MG63 (cell line): ENCODE data around the gene ZSWIM9. TPM values are rescaled to one million over a fixed set of nuclear protein-coding genes. Genes with fewer than 3 reads are reported as not detected.

Experiments used
- DNase-seq: peaks from one replicate; pipeline ENCODE4 v3.0.0-alpha.2; 2020
- H3K27me3 ChIP-seq: fragments of 250-450 bp; sonication (Bioruptor Pico); 2 replicates; pipeline ENCODE4 v1.5.1; 2020; ENCODE audit warnings: mild to moderate bottlenecking, moderate library complexity
- H3K36me3 ChIP-seq: fragments of 250-450 bp; sonication (Bioruptor Pico); 2 replicates; pipeline ENCODE4 v1.5.1; 2020; ENCODE audit warnings: mild to moderate bottlenecking, moderate library complexity
- H3K4me3 ChIP-seq: fragments of 250-450 bp; sonication (Bioruptor Pico); 2 replicates; pipeline ENCODE4 v1.5.1; 2020; ENCODE audit warnings: mild to moderate bottlenecking, moderate library complexity
- H3K9me3 ChIP-seq: fragments of 250-450 bp; sonication (Bioruptor Pico); 2 replicates; pipeline ENCODE4 v1.5.1; 2020; ENCODE audit warnings: mild to moderate bottlenecking, moderate library complexity
- total RNA-seq: library from RNA; depleted of rRNA; stranded (reverse); fragments of >200 nt; shearing (Covaris generic); gene quantifications from 2 replicates; pipeline ENCODE4 v1.2.3, GENCODE V29; 2014; ENCODE audit warnings: low replicate concordance; rRNA removed

ZSWIM9 gene
- 0.86 and 1.5 TPM in 2 replicates for total RNA-seq

DNA sequence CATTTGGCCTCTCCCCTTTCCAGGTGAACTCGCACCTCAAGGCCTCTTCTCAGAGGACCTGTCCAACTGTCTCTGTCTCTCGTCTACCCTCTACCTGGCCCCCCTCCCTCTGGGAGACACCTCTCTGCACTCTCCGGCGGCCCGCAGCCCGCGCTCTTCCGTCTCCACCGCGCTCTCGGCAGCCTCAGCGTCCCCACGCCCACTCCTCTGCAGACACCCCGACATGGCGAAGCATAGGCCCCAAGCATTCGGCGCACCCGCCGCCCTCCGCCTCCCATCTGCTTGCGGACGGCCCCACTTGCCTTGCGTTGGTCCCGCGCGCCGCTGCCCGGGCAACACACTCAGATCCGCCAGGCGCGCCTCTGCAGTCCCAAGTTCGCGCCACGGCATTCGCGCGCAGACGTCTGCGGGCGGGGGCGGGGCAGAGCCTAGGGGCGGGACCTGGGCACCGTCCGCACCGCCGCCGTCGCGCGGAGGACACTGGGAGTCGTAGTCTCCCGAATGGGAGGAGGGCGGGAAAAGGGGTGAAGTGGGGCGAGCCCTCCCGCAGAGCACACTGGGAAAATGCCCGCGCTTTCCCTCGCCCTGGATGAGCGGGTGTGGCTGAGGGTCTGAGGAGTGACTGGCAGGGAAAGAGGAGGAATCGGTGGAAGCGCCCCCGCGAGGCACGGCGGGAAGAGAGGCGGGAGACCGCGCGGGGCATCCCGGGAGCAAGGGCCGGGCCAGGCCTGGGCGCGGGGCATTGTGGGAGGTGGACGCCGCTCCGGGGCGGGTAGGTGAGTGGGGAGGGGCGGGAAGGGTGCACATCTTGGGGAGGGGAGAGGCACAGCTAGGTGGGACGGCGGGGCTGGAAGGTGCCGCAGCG is at the start of gene ZSWIM9, which contains the start of gene LIG1:
Gene ZSWIM9 (plus strand): TSS at position 742 of the 865 bp plus-strand sequence. CDS start 1,123 bp downstream, outside the sequence.
Gene LIG1 (minus strand): TSS at position 406 of the 865 bp plus-strand sequence. CDS start 4,778 bp downstream, outside the sequence.
- H3K9me3 ChIP-seq: no peaks in the 10 kb centered on the region
- DNase-seq: peak; percentile 97
- H3K4me3 ChIP-seq: peak within 1 kb of the TSS; percentile 90
- H3K36me3 ChIP-seq: peaks cover 40% of the 10 kb centered on the region
- no peaks in the 10 kb centered on the region for H3K27me3 ChIP-seq

DNA sequence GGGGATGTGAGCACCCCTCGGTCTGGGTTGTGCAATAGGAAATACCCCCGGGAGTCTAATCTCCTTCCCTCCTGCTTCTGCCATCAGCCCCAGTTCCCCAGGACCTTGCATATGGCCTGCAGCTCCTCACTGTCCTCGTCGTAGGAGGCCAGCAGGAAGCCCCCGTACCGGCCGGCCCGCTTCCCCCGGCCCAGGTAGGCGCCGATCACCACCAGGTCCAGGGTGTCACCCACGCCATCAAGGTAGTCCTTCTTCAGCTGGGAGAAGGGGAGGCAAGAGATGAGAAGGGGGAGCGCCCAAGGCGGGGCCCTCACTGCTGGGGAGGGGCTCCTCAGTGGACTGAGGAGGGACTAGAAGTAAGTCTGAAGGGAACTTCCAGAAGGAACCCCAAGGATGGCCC is 49.4 kb upstream of the ZSWIM9 start:
- Histone ChIP-seq H3K36me3 (peaks cover 68% of the 10 kb centered on the region), H3K4me3 (no peak overlapping the region), H3K27me3 (no peaks in the 10 kb centered on the region), H3K9me3 (no peaks in the 10 kb centered on the region)
- no peak for DNase-seq

DNA sequence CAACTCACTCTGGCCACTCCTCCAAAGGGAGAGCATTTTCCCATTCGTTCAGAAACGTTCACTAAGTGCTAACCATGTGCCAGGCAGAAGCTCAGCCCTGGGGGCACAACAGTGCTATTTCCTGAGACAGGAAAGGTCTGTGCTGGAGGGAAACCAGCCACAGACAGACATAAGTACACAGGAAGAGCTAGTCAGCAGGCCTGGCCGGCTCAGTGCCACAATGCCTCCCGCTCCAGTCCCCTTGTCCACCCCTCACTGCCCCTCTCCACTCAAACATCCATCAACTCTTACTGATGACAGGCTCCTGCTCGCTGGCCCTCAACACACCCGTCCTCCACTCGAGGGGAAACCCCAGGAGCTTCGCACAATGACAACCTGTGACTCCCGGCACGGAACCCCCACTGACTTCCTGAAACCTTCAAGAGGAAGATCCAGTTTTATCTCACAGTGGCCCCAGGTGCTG is 48.5 kb upstream of the ZSWIM9 start:
- no peaks in the 10 kb centered on the region for H3K27me3 ChIP-seq
- H3K36me3 ChIP-seq: peaks cover 71% of the 10 kb centered on the region
- H3K4me3 ChIP-seq: no peak overlapping the region
- DNase-seq: no peak
- H3K9me3 ChIP-seq: no peaks in the 10 kb centered on the region

GRCh38 chr19:48122421-48122820 is 48.1 kb upstream of the ZSWIM9 start:
- H3K27me3 ChIP-seq: no peaks in the 10 kb centered on the region
- no peak overlapping the region for H3K4me3 ChIP-seq
- no peaks in the 10 kb centered on the region for H3K9me3 ChIP-seq
- DNase-seq: no peak
- peaks cover 70% of the 10 kb centered on the region for H3K36me3 ChIP-seq

GRCh38 chr19:48123907-48124651 is 46.4 kb upstream of the ZSWIM9 start:
- Histone ChIP-seq H3K27me3 (no peaks in the 10 kb centered on the region), H3K4me3 (no peak overlapping the region), H3K9me3 (no peaks in the 10 kb centered on the region), H3K36me3 (peaks cover 74% of the 10 kb centered on the region)
- DNase-seq: peak; percentile 45

DNA sequence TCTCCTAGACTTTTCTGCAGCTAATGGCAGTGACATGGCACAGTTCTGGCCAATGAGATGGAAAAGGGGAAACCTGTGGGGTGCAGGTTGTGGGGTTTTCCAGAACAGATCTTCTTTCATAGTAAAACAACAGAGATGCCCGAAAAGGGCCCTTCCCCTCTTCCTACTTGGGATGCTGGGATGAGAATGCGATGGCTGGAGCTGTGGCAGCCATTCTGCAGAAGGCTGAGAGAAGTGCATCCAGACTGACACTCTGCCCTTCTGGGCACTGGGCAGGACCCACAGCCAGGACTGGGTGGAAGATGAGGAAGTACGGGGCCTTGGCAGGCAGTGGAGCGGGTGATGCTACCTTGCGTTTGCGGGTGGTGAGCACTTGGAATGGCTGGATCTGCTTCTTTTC is 42.9 kb upstream of the ZSWIM9 start:
- Histone ChIP-seq H3K36me3 (peaks cover 77% of the 10 kb centered on the region), H3K4me3 (no peak overlapping the region), H3K9me3 (no peaks in the 10 kb centered on the region), H3K27me3 (no peaks in the 10 kb centered on the region)
- DNase-seq: no peak

DNA sequence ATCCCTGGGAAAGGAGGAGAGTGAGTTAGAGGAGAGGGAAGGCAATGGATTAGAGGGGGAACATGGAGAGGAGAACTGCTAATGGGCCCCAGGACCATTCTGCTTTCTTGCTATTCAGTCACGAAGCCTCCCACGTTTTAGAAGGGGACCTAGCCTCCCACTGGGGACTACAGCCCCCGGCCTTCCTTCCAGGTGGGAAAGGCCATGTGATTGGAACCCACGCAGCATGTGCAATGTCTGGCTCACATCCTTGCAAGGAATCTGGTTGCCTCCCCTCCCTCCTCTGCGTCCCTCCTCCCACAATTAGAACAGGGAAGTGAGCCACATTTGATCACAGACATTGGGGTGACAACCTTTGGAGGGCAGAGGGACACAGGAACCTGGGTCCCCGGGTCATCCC is 37.4 kb upstream of the ZSWIM9 start:
- H3K4me3 ChIP-seq: no peak overlapping the region
- H3K9me3 ChIP-seq: no peaks in the 10 kb centered on the region
- DNase-seq: no peak
- peaks cover 52% of the 10 kb centered on the region for H3K36me3 ChIP-seq
- H3K27me3 ChIP-seq: no peaks in the 10 kb centered on the region

DNA sequence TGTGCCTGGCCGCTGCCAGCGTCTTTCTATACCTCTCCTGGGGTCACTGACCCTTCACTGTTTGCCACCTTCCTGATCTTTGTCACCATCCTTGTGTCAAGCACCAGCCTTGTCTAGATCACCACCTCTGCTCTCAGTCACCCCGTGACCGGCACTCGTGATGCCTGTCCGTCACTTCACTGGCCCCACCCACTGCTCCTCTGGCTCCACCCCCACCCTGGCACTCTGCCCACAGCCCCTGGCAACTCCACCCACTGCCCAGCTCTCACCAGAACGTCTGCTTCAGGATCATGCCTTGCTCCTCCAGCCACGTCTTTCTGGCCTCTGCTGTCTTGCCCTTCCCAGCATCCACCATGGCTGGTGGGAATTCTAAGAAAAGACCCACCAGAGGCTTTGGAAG is 35.1 kb upstream of the ZSWIM9 start:
- Histone ChIP-seq H3K9me3 (no peaks in the 10 kb centered on the region), H3K36me3 (peaks cover 50% of the 10 kb centered on the region), H3K4me3 (no peak overlapping the region), H3K27me3 (no peaks in the 10 kb centered on the region)
- DNase-seq: no peak

DNA sequence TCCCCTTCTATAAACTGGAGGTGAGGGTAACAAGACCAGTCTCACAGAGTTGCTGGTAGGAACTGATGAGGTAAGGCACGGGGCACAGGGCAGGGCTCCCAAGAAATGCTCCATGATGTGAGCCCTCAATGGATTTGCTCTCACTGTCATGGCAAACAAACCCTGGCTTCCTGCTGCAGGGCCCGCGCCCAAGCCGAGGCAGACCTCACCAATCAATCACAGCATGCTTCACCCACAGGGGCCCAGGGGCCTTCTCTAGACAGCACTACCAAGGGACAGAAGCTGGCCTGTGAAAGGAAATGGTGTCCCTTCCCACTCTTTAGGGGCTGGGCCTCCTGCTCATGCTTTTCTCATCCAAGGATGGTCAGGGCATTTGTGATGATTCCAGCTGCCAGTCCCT is 33.9 kb upstream of the ZSWIM9 start:
- Histone ChIP-seq H3K36me3 (peaks cover 48% of the 10 kb centered on the region), H3K27me3 (no peaks in the 10 kb centered on the region), H3K4me3 (no peak overlapping the region), H3K9me3 (no peaks in the 10 kb centered on the region)
- no peak for DNase-seq

- Histone ChIP-seq H3K27me3 (no peaks in the 10 kb centered on the region), H3K4me3 (no peak overlapping the region), H3K9me3 (no peaks in the 10 kb centered on the region), H3K36me3 (peaks cover 47% of the 10 kb centered on the region)
- no peak for DNase-seq
Observed at GRCh38 chr19:48137411-48137810, 33.1 kb upstream of the ZSWIM9 start.

DNA sequence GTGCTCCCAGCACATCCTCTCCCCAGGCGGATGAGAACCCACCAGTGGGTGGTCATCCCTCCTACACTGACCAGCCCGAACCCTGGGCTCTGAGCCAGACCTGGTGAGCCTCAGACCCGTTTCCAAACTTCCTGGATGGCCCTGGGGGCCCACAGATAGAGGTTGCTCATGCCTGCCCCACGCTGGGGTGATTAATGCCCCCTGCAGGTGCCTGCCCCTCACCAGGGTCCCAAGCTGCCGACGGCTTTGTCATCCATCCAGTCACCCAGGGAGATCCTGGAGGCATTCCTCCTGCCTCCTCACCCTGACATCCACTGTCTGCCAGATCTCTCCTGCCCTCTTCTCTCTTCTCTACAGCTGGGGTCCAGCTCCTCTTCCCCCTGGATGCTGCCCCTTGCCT is 31.4 kb upstream of the ZSWIM9 start:
- no peaks in the 10 kb centered on the region for H3K9me3 ChIP-seq
- peaks cover 53% of the 10 kb centered on the region for H3K36me3 ChIP-seq
- no peak for DNase-seq
- no peak overlapping the region for H3K4me3 ChIP-seq
- no peaks in the 10 kb centered on the region for H3K27me3 ChIP-seq

- no peak overlapping the region for H3K4me3 ChIP-seq
- H3K36me3 ChIP-seq: peaks cover 74% of the 10 kb centered on the region
- H3K9me3 ChIP-seq: no peaks in the 10 kb centered on the region
- no peak for DNase-seq
- H3K27me3 ChIP-seq: no peaks in the 10 kb centered on the region
Observed at GRCh38 chr19:48147597-48148175, 22.8 kb upstream of the ZSWIM9 start.

DNA sequence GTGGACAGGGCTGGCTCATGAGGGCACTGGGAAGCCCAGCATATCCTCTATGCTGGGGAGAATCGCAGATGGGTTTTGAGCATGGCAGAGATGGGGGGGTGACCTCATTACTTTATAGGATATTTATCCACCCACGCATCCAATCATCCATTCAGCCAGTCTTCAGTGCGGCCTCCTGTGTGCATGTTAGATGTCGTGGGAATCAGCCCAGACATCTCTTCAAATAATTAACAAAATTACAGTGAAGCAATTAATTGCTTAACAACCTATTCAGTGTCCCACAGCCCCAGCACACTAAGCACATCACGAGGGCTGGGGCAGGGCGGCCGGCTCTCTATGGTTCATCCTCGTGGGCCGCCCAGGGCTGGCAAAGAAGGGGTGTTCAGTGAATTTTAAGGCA is 21.9 kb upstream of the ZSWIM9 start:
- Histone ChIP-seq H3K4me3 (no peak overlapping the region), H3K27me3 (no peaks in the 10 kb centered on the region), H3K9me3 (no peaks in the 10 kb centered on the region), H3K36me3 (peaks cover 72% of the 10 kb centered on the region)
- DNase-seq: no peak

- no peak for DNase-seq
- Histone ChIP-seq H3K36me3 (peaks cover 71% of the 10 kb centered on the region), H3K4me3 (no peak overlapping the region), H3K9me3 (no peaks in the 10 kb centered on the region), H3K27me3 (no peaks in the 10 kb centered on the region)
Observed at GRCh38 chr19:48149430-48149829, 21.1 kb upstream of the ZSWIM9 start.

GRCh38 chr19:48152551-48152950 is 17.9 kb upstream of the ZSWIM9 start:
- DNase-seq: peak; percentile 22
- Histone ChIP-seq H3K36me3 (peaks cover 70% of the 10 kb centered on the region), H3K9me3 (no peaks in the 10 kb centered on the region), H3K4me3 (no peak overlapping the region), H3K27me3 (no peaks in the 10 kb centered on the region)

DNA sequence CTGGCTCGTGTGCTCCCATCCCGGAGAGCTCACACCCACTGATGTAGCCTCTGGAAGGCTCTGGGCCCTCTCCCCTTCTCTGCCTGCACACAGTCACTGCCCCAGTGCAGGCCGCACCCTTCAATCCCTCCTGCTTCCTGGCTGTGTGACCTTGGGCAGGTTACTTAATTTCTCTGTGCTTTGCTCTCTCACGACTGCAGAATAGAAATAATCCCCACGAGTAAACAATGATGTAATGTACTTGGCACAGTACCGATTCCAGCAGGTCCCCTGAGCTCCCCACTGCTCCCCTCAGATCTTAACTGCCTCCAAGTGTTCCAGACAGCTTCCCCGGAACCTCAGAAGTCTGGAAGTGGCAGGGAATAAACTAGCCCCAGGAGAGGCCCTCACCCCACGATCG is 16.5 kb upstream of the ZSWIM9 start:
- no peak overlapping the region for H3K4me3 ChIP-seq
- no peaks in the 10 kb centered on the region for H3K9me3 ChIP-seq
- no peaks in the 10 kb centered on the region for H3K27me3 ChIP-seq
- no peak for DNase-seq
- peaks cover 75% of the 10 kb centered on the region for H3K36me3 ChIP-seq

- H3K27me3 ChIP-seq: no peaks in the 10 kb centered on the region
- H3K9me3 ChIP-seq: no peaks in the 10 kb centered on the region
- H3K36me3 ChIP-seq: peaks cover 77% of the 10 kb centered on the region
Observed at GRCh38 chr19:48158210-48158790, 12.2 kb upstream of the ZSWIM9 start.

More at GRCh38 chr19:48158210-48158790, 12.2 kb upstream of the ZSWIM9 start:
- no peak for DNase-seq
- no peak overlapping the region for H3K4me3 ChIP-seq
